HG03175 (cell line): ENCODE results near the gene TPRG1.
A peak's percentile ranks its signal among the peaks of the same experiment; 100 is the strongest.
"Not testable (repeated sequence)": the region's sequence is repeated elsewhere in the genome, so short reads cannot be mapped to it uniquely, and the experiment has no call there.

ENCODE experiments used
- ATAC-seq: cut with Tn5 transposase; IDR thresholded peaks from one replicate; pipeline ENCODE4 v1.9.1; 2021; ENCODE audit warnings: mild to moderate bottlenecking, moderate library complexity; ENCODE audit not compliant: unreplicated experiment

The TPRG1 gene

GRCh38 chr3:189307963-189308362 lies 136.2 kb downstream of the TPRG1 start:
- peak; percentile 39 for ATAC-seq

DNA sequence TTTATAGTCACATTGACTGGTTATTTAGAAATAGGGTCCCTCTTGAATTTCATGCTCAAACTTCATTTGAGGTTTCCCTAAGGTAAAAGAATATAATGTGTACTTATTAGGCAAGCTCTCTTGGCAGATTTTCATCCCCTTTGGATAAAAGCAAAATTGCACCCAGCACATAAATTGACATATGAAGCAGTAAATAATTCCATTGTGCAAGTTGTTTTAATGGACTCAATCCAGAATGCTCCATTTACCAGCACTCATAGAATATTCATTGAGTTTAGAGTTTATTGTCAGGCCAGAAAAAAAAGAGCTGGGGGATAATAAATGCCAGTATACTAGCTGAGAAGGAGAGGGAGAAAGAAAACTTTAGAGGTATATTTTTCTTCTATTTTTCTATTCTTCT lies 136.8 kb downstream of the TPRG1 start:
- ATAC-seq, result no peak

DNA sequence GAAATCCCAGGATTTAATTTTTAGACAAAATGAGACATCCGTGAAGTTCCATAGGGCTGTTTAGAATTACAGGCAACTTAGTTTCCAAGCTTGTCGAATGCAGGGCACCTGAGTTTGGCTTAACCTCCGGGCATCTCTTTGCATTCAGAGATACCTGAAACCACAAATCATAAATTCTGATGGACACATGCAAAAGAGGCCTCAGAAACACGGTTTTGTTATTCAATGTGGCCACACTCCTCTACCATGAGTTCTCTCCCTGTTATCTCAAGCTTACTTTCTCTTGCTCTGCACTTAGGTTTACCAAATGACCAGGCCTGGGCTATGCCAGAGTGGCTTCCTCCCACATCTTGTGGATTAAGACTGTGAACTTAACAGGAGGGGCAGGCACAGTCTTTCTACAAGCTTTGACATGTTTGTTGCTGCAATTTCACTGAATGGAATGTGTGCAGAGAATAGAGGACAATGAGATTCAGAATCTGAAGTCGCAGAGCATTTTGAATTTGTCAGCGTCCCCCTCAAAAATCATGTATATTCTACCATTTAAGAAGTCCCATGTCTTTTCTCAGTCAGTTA lies 137.7 kb downstream of the TPRG1 start:
- ATAC-seq, result no peak

- ATAC-seq, result no peak
Observed at GRCh38 chr3:189311521-189311920, 139.8 kb downstream of the TPRG1 start.

- no peak for ATAC-seq
Observed at GRCh38 chr3:189312866-189313265, 141.1 kb downstream of the TPRG1 start.

DNA sequence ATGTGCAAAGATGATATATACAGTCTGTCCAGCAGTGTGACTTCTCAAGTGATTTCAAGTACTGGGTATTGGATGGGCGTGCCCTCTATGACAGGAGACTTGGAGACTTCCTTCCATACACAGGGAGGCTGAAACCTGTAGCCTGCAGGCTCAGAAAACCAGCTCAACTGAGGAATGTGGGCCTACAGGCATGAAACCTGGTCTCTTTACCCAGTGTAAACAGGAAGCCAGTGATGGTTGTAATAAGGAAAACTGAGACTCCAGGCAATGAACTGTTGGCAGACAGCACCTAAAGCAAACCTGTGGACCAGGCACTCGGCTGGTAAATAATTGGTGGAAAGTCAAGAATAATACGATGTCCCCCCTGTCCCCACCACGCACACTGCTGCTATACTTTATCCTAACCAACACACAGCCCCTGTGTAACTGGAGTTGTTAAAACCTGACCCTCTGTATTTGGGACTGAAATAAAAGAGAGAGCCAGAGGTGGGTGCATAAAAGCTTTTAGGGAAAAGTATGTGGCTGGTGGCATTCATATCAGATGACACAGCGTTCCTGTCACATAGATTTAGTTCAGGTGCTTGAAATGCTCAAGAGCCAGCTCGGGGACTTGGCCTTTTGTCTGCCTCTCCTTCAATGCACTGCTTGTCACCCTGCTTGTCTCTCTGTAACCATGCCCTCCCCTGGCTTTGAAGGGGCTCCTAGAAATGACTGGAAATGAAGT lies 144.7 kb downstream of the TPRG1 start:
- ATAC-seq, result no peak

DNA sequence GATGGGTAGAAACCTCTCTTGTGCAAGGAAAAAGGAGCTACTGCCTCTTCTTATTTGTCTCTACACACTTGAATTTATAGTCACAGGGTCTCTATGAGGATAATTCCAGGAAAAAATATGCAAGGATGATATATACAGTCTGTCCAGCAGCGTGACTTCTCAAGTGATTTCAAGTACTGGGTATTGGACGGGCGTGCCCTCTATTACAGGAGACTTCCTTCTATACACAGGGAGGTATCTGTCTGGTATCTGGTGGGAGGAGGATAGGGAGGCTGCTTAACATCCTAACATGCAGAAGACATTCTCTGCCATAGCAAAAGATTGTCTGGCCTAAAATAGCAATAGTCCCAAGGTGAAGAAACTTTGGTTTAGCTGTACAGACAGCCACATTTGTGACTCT lies 146.1 kb downstream of the TPRG1 start:
- no peak for ATAC-seq

DNA sequence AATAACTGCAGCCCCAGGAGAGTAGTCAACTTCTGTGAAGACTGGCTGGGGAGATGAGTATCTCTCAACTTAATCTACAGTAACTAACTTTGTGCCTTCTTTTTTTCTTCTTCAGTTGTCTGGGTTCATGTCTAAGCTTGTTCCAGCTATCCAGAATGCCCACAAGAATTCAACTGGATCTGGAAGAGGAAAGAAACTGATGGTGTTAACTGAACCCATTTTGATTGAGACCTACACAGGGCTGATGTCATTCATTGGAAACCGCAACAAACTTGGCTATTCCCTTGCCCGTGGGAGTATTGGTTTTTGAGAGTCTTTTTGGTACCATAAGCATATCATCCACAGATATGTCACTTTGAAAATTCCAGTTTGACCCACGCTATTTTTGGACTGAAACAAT lies 148.7 kb downstream of the TPRG1 start:
- no peak for ATAC-seq

DNA sequence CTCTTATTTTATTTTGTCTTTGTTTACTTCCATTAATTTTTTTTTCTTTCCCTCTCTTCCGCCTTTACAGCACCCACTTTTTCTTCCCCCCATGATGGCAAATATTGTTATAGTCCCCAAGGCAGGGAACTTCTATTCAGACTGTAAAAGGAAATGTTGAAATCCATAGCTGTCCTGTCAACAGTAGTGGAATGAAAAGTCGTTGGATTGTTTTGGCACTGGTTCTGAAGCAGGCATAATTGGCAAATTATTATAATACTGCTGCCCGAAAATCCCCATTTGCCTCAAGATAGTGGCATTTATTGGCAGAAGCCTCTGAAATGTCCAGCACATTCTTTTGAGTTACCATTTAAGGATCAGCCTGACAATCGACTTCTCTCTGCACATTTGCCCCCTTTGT lies 150.6 kb downstream of the TPRG1 start:
- no peak for ATAC-seq

DNA sequence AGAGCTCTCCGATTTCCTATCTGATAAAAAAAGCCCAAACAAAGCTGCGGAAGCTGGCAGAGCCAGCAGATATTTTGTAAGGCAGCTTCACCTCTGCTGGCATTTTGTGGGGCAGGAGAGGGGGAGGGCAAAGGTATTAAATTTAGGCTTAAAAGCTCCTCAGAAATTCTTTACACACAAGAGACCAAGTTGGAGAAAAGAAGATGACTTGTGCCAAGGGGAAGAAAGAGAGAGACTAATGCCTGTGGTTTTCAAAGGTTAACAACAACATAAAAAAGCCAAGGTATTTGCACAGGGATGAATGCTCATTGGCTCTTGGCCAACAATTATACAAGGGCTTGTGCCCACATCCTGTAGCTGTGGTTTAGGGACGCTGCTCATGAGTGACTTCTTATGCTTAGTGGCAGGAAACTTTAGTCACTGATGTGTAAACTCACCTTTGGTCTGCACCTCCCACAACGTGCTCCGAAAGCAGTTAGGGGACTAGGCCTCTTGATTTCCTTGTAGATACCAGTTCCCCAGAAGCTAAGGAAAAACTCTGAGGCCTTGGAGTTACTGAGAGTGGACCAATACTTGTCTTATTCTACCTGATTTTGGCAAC lies 152.9 kb downstream of the TPRG1 start:
- peak; percentile 99 for ATAC-seq

DNA sequence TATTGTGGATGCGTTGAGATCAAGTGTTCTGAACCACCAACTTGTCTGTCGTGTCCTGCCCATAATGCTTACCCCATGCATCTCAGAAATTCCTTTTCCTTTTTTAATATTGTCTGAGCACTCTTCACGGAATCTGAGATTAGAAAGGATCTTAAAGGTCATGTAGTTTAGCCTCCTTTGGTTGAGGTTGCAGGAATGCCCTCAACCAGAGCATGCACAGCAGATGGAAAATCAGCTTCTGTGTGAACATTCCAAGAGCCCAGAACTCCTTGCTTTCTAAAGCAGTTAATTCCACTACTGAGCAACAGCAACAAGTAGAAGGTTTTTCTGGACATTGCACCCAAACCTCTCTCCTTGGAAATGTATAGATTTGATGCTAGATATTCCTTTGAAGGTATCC lies 153.7 kb downstream of the TPRG1 start:
- no peak for ATAC-seq

- ATAC-seq, result not testable (repeated sequence)
Observed at GRCh38 chr3:189329630-189330029, 157.9 kb downstream of the TPRG1 start.

GRCh38 chr3:189330066-189330465 lies 158.3 kb downstream of the TPRG1 start:
- ATAC-seq, result no peak

DNA sequence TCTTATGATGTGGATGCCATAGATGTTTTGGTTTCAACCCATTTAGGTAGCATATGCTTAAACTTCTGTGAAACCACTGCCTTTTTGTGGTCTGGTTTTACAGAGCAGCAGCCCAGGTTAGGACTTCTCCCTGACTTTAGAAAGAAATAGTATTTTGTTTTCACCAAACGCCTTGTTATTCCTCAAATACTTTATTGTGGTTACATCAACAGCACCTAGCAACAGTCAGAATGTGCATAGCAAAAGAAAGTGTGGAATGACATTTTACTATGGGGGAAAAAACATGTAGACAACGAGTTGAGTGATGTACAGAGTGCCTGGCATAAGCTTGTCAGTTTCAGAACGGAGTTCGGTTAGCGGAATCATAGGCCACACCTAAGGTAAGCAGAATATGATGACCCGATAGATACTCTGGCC lies 159.2 kb downstream of the TPRG1 start:
- no peak for ATAC-seq

DNA sequence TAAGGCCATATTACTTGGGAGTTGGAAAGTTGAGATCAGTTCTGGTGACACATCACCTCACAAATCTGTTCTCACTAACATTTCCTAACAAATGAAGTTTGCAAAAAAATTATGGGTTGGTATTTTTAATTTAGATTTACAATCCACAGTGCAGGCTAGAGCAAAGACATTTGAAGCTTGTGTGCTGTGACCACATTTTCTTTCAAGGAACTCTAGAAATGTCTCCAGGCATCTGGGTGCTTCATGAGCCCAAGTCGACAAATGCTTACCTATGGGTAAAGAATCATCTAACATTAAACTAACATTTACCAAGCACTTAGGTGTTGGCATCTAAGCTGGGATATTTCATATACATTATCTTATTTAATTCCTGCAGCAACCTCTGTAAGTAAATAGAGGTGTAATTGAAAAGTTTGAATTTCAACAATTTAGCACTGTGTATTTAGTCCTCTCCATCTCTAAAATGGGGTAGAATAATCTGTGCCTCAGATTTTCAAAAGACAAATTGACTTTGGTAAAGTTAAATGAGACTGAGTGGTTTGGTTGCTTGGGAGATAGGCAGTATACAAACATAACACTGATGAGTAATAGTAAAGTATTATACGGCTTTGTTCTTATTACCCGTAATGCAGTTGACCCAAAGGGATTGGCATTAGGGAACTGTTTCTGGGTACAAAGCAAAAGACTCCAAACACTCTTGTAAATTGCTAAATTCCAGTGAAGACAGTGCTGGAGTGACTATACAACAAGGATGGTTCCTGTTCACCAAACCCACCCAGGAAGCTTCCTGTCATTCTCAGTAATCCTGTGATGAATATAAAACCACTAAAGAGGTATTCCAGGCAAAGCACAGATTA lies 162.5 kb downstream of the TPRG1 start:
- no peak for ATAC-seq

GRCh38 chr3:189337673-189338091 lies 165.9 kb downstream of the TPRG1 start:
- no peak for ATAC-seq

- ATAC-seq, result no peak
Observed at GRCh38 chr3:189338366-189338765, 166.6 kb downstream of the TPRG1 start.

DNA sequence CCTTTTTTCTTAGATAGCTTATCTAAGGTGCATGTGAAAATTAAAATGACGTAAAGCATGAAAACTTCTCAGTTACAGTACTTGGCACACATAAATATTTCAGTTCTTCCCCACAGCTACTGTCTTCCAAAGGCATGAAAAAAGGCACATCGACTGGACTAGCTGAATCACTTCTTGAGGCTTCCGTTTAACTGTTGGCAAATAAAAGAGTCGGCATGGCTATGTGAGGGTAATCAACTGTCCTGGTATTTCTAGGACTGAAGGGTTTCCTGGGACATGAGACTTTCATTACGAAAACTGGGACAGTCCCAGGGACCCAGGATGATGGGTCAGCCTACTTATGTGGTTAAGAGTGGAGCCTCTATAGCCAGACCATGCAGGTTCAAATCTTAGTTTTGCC lies 168.2 kb downstream of the TPRG1 start:
- no peak for ATAC-seq

DNA sequence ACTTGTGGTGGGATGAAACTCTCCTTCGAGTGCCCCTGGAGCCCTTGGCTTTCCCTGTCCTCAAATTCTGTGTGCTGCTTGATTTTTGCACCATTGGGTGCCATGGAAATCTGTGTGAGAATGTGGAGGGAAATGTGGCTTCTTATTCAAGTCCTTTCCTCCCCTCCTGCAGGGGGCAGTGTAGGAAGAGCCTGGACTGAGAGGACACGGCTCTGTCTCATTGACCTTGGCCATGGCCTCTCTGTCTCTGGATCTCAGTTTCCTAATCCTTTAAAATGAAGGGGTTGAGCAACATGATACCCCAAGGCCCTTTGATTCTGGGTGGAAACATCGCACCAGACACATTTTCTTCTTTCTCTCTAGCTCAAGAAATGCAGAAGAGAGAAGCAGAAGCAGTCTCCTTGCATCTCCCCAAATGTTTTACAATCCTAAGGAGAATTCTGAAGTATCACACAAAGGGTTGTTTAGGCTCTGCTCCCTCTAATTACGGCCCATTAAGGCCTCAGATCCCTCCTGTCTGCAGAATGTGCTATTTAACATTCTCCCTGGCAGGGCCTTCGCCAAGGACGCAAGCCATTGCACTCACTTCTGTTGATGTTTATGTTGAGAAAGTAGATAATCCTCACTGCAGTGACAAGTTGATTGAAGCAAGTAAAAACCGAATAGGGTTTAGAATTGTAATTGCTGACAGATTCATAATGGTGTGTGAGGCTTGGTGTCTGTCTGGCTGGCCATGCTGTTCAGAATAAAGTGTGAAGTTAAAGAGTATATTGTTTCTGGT lies 169.1 kb downstream of the TPRG1 start:
- ATAC-seq, result no peak

DNA sequence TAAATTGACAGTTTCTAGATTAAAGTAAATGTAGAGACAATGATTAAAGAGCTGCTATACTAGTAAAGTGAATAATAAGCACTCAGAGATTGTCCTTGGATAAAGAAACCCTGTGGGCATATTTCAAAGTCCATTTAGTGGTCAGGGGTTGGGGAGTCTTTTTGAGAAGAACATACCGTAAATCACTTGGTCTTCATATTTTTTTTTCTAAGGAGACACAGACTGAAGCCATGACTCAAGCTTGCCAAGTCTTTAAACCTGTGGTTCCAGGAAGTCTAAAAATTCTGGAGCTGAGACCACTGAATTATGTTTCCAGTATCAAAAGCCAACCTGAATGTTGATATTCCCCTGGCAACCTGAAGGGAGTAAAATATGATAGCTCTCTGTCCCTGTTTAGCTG lies 171.0 kb downstream of the TPRG1 start:
- no peak for ATAC-seq

- ATAC-seq, result no peak
Observed at GRCh38 chr3:189344996-189345395, 173.2 kb downstream of the TPRG1 start.
